Liver (tissue), 9 donors: ENCODE results near the gene VWA3B. TPM values are rescaled to one million over a fixed set of nuclear protein-coding genes. Genes with fewer than 3 reads are reported as not detected.
A peak's percentile ranks its signal among the peaks of the same experiment; 100 is the strongest.

Source experiments
- DNase-seq: peaks from one replicate; pipeline ENCODE4 v3.0.0-alpha.2; 2017; ENCODE audit warnings: low spot score
- H3K27ac ChIP-seq, 2 donors: one replicate each; pipeline ENCODE4 v1.7.0; 2013; ENCODE audit warnings: inconsistent platforms in 2 of 2, low read length in 2 of 2, control low read depth in 1 of 2, low read depth in 1 of 2, mild to moderate bottlenecking in 1 of 2
- H3K27me3 ChIP-seq, 4 donors: one replicate each; pipeline versions ENCODE4 v1.6.1 to v1.7.0; 2013; ENCODE audit warnings: low read length in 3 of 4, inconsistent platforms in 1 of 4, mild to moderate bottlenecking in 1 of 4, moderate library complexity in 1 of 4; ENCODE audit not compliant: control insufficient read depth in 4 of 4, insufficient read depth in 4 of 4
- H3K36me3 ChIP-seq, 4 donors: one replicate each; pipeline versions ENCODE4 v1.6.1 to v1.7.0; 2013; ENCODE audit warnings: low read length in 3 of 4, mild to moderate bottlenecking in 3 of 4, low read depth in 1 of 4, moderate library complexity in 1 of 4; ENCODE audit not compliant: control insufficient read depth in 4 of 4, insufficient read depth in 3 of 4
- H3K4me1 ChIP-seq, 4 donors: one replicate each; pipeline versions ENCODE4 v1.6.1 to v1.7.0; 2013; ENCODE audit warnings: low read length in 3 of 4, mild to moderate bottlenecking in 3 of 4, moderate library complexity in 1 of 4; ENCODE audit not compliant: control insufficient read depth in 4 of 4, insufficient read depth in 4 of 4
- H3K4me3 ChIP-seq, 3 donors: one replicate each; pipeline versions ENCODE4 v1.6.1 to v1.7.0; 2013; ENCODE audit warnings: low read length in 3 of 3, control low read depth in 1 of 3, low read depth in 1 of 3, mild to moderate bottlenecking in 1 of 3
- H3K9ac ChIP-seq, 2 donors: one replicate each; pipeline ENCODE4 v1.7.0; 2013; ENCODE audit warnings: low read length in 2 of 2, mild to moderate bottlenecking in 2 of 2, moderate library complexity in 2 of 2, control low read depth in 1 of 2, low read depth in 1 of 2
- H3K9me3 ChIP-seq, 4 donors: one replicate each; pipeline versions ENCODE4 v1.6.1 to v1.7.0; 2013; ENCODE audit warnings: low read length in 3 of 4; ENCODE audit not compliant: control insufficient read depth in 4 of 4
- EGR1 ChIP-seq, 2 donors: IDR thresholded peaks; 2 replicates each; pipeline ENCODE4 v1.6.1; 2016 to 2018; ENCODE audit warnings: antibody characterized with exemption in 2 of 2, low read depth in 2 of 2
- FOXA2 ChIP-seq: IDR thresholded peaks from 2 replicates; pipeline ENCODE4 v1.6.1; 2016; ENCODE audit warnings: antibody characterized with exemption
- GABPA ChIP-seq, 2 donors: IDR thresholded peaks in 1 of 2; conservative IDR thresholded peaks in 1 of 2; 2 replicates each; pipeline ENCODE4 v1.6.1; 2016; ENCODE audit warnings: antibody characterized with exemption in 2 of 2, mild to moderate bottlenecking in 1 of 2, moderate library complexity in 1 of 2
- HNF4A ChIP-seq, 2 donors: conservative IDR thresholded peaks; 2 replicates each; pipeline ENCODE4 v1.6.1; 2016; ENCODE audit warnings: antibody characterized with exemption in 2 of 2, mild to moderate bottlenecking in 2 of 2
- HNF4G ChIP-seq: IDR thresholded peaks from 2 replicates; pipeline ENCODE4 v1.6.1; 2016; ENCODE audit warnings: antibody characterized with exemption
- JUND ChIP-seq, 2 donors: IDR thresholded peaks; 2 replicates each; pipeline ENCODE4 v1.6.1; 2016; ENCODE audit warnings: antibody characterized with exemption in 2 of 2
- NR2F2 ChIP-seq: IDR thresholded peaks from 2 replicates; pipeline ENCODE4 v1.6.1; 2016; ENCODE audit warnings: antibody characterized with exemption
- SP1 ChIP-seq: IDR thresholded peaks from 2 replicates; pipeline ENCODE4 v1.6.1; 2018; ENCODE audit warnings: antibody characterized with exemption, mild to moderate bottlenecking
- YY1 ChIP-seq: IDR thresholded peaks from 2 replicates; pipeline ENCODE4 v1.6.1; 2016; ENCODE audit warnings: antibody characterized with exemption, mild to moderate bottlenecking
- WGBS: extraction: QIAGEN DNeasy Blood & Tissue Kit; methylation state at CpG from one replicate; pipeline ENCODE4 v1.1.7; 2013; 5-methylcytosine and 5-hydroxymethylcytosine counted together
- polyA plus RNA-seq, 2 donors: library from polyadenylated mRNA; stranded (reverse) in 1 of 2; unstranded in 1 of 2; fragments of 200-250 nt in 1 of 2; fragments of >200 nt in 1 of 2; fragmentation: Nextera tagmentation in 1 of 2; extraction: Ambion mirVana in 1 of 2; gene quantifications; one replicate each; pipeline versions ENCODE4 v1.2.1 to v1.2.3, GENCODE V29; 2013 to 2015
- total RNA-seq, 2 donors: library from RNA; depleted of rRNA; stranded (reverse); fragments of >200 nt; gene quantifications; one replicate each; pipeline ENCODE4 v1.2.3, GENCODE V29; 2014
- TF ChIP-seq, protein P1 (sequence below): fragments of 150-350 bp; IDR thresholded peaks from 2 replicates; pipeline ENCODE4 v1.5.1; 2017; ENCODE audit warnings: improper control_type of control experiment, low read depth, low read length; ENCODE audit not compliant: missing input control
- TF ChIP-seq, protein P2 (sequence below): IDR thresholded peaks from 2 replicates; pipeline ENCODE4 v1.6.1; 2016; ENCODE audit warnings: antibody characterized with exemption
- TF ChIP-seq, protein P3 (sequence below): IDR thresholded peaks from 2 replicates; pipeline ENCODE4 v1.6.1; 2016; ENCODE audit warnings: antibody characterized with exemption, mild to moderate bottlenecking
- TF ChIP-seq, protein P4 (sequence below): IDR thresholded peaks from 2 replicates; pipeline ENCODE4 v1.6.1; 2016; ENCODE audit warnings: antibody characterized with exemption
- donor health status: healthy.
- donor health status: healthy.
- donor health status: healthy.
- donor health status: healthy.
- donor health status: healthy.

Gene VWA3B, protein sequence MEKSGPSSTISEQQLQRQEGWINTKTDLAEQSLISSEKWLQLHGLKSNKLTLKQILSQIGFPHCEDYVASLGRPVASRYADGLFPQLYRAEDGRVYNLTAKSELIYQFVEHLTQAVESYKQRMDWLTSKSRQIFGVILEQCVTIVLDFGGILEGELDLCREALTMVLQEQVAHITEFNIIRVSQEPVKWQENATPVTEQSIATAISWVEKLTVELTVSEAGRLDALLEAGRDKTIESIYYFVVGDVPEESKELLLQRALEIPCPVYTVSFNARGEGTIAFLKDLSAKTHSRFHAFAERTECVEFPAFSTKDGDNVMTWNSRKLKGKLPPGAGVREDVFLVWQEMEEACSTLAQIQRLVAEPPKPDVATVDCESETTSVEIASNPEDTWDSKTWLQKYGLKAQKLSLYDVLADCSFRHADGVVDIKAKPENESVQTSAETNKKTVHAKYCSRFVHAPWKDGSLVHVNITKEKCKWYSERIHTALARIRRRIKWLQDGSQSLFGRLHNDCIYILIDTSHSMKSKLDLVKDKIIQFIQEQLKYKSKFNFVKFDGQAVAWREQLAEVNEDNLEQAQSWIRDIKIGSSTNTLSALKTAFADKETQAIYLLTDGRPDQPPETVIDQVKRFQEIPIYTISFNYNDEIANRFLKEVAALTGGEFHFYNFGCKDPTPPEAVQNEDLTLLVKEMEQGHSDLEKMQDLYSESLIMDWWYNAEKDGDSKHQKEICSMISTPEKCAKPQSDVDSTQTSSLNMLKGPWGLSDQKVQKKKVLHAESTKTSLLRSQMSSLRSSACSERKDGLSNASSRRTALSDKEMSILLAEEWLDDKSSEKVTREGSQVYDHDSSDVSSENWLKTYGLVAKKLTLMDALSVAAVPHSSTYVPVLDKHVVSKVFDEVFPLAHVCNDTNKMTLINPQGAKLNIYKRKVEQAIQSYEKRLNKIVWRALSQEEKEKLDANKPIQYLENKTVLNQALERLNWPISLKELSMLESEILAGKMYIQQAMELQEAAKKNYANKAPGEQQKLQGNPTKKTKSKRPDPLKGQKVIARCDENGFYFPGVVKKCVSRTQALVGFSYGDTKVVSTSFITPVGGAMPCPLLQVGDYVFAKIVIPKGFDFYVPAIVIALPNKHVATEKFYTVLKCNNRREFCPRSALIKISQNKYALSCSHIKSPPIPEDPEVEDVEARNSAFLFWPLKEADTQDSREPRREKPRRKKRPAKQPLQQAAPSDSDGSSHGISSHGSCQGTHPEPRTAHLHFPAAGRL (N-terminal part only)
- not detected for total RNA-seq
- under 1 TPM in 1 of 2 donors, not detected in 1; 0.08 TPM for polyA plus RNA-seq

DNA sequence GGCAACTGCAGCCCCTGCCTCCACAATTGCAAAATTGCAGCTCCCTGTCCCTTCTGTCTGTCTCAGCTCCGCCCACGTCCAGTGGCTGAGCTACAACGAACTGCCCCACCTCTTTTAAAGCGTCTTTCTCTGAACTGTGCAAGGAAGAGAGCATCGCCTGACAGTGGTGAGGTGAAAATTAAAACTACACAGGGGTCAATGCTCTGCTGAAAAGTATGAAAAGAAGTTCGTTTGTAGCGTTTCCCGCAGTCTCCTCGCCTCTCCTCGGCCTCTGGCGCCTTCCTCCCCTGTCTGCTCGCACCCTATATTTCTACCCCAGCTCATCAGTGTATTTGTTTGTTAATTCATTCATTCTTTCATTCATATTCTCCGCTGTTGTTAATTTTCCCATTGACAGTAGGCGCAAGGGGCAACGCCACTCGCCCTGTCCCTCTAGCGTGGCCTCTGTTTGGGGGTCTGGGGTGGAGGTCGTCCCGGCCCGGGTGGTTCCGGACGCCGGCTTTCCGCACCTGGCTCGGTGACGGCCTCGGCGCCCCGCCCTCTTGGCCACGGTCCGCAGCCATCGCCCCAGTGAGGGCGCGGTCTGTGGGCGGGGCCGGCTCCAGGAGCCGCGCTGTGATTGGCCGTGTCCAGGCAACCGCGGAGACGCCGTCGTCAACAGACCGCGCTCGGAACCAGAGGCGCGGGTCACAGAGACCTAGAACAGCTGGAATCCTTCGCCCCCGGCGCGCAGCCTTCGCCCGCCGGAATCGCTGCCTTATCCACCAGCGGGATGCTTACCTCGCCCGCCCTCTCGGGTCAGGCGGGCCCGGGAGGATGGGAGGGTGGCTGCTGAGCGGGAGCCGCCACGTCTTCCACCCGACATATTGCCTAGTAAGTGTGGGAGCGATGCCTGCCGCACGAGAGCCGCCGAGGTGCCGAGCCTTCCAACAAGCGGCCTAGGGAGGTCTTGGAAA is at the start of gene VWA3B:
TSS of gene VWA3B (plus strand) at position 677 of the 956 bp plus-strand sequence. CDS start 5,926 bp downstream, outside the sequence.
- Histone ChIP-seq H3K4me1 (peaks cover 11 to 36% (median 26%) of the 10 kb centered on the region in 4 donors), H3K9ac (no peak within 1 kb of the TSS), H3K36me3 (no peaks in the 10 kb centered on the region), H3K27me3 (no peaks in the 10 kb centered on the region), H3K9me3 (no peaks in the 10 kb centered on the region), H3K27ac (no peak within 1 kb of the TSS), H3K4me3 (peak within 1 kb of the TSS; percentile 14 to 48 (median 39))
- WGBS: 9% methylated on average over 74 of the region's 74 CpGs
- DNase-seq: peak; percentile 79
- TF ChIP-seq, protein P1, sequence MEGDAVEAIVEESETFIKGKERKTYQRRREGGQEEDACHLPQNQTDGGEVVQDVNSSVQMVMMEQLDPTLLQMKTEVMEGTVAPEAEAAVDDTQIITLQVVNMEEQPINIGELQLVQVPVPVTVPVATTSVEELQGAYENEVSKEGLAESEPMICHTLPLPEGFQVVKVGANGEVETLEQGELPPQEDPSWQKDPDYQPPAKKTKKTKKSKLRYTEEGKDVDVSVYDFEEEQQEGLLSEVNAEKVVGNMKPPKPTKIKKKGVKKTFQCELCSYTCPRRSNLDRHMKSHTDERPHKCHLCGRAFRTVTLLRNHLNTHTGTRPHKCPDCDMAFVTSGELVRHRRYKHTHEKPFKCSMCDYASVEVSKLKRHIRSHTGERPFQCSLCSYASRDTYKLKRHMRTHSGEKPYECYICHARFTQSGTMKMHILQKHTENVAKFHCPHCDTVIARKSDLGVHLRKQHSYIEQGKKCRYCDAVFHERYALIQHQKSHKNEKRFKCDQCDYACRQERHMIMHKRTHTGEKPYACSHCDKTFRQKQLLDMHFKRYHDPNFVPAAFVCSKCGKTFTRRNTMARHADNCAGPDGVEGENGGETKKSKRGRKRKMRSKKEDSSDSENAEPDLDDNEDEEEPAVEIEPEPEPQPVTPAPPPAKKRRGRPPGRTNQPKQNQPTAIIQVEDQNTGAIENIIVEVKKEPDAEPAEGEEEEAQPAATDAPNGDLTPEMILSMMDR: no peak
- TF ChIP-seq YY1 (no peak), EGR1 (IDR thresholded peaks at IDR 0.05; ENCODE audit: low read depth in 2 of 2) (peak in 1 of 2 donors; percentile 30)
- TF ChIP-seq, protein P2, sequence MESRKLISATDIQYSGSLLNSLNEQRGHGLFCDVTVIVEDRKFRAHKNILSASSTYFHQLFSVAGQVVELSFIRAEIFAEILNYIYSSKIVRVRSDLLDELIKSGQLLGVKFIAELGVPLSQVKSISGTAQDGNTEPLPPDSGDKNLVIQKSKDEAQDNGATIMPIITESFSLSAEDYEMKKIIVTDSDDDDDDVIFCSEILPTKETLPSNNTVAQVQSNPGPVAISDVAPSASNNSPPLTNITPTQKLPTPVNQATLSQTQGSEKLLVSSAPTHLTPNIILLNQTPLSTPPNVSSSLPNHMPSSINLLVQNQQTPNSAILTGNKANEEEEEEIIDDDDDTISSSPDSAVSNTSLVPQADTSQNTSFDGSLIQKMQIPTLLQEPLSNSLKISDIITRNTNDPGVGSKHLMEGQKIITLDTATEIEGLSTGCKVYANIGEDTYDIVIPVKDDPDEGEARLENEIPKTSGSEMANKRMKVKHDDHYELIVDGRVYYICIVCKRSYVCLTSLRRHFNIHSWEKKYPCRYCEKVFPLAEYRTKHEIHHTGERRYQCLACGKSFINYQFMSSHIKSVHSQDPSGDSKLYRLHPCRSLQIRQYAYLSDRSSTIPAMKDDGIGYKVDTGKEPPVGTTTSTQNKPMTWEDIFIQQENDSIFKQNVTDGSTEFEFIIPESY: no peak

DNA sequence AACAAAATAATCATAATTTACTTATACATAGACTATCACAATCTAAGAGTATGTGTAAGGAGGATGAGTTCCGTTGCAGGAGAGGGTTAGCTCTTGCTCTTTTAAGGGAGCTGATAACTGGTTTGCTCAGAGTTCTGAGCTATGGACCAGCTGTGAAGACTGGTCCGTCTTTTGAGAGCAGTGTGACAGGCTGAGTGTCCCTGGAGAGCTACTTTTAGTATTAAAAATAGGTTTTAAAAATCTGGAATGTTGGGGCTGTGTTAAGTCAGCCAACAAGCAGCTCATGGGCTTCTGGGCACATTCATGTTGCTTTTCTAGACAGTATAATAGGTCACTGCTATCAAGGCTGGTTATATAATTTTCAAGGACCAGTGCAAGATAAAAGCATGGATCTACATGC is 49.8 kb upstream of the VWA3B start:
- no peaks in the 10 kb centered on the region for H3K4me1 ChIP-seq
- DNase-seq: no peak
- no peaks in the 10 kb centered on the region for H3K36me3 ChIP-seq
- H3K9ac ChIP-seq: no peak overlapping the region
- no peak for TF ChIP-seq GABPA (IDR thresholded peaks at IDR 0.05 in 1 of 2, conservative IDR thresholded peaks at IDR 0.05 in 1 of 2)
- TF ChIP-seq, protein P1: no peak
- TF ChIP-seq YY1: no peak
- TF ChIP-seq, protein P3, sequence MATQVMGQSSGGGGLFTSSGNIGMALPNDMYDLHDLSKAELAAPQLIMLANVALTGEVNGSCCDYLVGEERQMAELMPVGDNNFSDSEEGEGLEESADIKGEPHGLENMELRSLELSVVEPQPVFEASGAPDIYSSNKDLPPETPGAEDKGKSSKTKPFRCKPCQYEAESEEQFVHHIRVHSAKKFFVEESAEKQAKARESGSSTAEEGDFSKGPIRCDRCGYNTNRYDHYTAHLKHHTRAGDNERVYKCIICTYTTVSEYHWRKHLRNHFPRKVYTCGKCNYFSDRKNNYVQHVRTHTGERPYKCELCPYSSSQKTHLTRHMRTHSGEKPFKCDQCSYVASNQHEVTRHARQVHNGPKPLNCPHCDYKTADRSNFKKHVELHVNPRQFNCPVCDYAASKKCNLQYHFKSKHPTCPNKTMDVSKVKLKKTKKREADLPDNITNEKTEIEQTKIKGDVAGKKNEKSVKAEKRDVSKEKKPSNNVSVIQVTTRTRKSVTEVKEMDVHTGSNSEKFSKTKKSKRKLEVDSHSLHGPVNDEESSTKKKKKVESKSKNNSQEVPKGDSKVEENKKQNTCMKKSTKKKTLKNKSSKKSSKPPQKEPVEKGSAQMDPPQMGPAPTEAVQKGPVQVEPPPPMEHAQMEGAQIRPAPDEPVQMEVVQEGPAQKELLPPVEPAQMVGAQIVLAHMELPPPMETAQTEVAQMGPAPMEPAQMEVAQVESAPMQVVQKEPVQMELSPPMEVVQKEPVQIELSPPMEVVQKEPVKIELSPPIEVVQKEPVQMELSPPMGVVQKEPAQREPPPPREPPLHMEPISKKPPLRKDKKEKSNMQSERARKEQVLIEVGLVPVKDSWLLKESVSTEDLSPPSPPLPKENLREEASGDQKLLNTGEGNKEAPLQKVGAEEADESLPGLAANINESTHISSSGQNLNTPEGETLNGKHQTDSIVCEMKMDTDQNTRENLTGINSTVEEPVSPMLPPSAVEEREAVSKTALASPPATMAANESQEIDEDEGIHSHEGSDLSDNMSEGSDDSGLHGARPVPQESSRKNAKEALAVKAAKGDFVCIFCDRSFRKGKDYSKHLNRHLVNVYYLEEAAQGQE: no peak
- TF ChIP-seq, protein P4, sequence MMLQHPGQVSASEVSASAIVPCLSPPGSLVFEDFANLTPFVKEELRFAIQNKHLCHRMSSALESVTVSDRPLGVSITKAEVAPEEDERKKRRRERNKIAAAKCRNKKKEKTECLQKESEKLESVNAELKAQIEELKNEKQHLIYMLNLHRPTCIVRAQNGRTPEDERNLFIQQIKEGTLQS: no peak
- TF ChIP-seq SP1: no peak
- no peak for TF ChIP-seq NR2F2
- TF ChIP-seq HNF4G: no peak
- TF ChIP-seq HNF4A (conservative IDR thresholded peaks at IDR 0.05): no peak
- TF ChIP-seq FOXA2: no peak
- TF ChIP-seq JUND (IDR thresholded peaks at IDR 0.05): no peak
- no peaks in the 10 kb centered on the region for H3K9me3 ChIP-seq
- WGBS: 83% methylated on average over 2 of the region's 2 CpGs
- no peak overlapping the region for H3K4me3 ChIP-seq
- H3K27ac ChIP-seq: no peak overlapping the region
- no peaks in the 10 kb centered on the region for H3K27me3 ChIP-seq
